ENCODE data around the gene UFL1. TPM values are rescaled to one million over a fixed set of nuclear protein-coding genes. Genes with fewer than 3 reads are reported as not detected.

UFL1 gene
- total and polyA plus RNA-seq, 2 donors (not counting 3 experiments of a cell fraction or from before 2014, with no cell fraction given): 3.4 to 18.3 TPM

DNA sequence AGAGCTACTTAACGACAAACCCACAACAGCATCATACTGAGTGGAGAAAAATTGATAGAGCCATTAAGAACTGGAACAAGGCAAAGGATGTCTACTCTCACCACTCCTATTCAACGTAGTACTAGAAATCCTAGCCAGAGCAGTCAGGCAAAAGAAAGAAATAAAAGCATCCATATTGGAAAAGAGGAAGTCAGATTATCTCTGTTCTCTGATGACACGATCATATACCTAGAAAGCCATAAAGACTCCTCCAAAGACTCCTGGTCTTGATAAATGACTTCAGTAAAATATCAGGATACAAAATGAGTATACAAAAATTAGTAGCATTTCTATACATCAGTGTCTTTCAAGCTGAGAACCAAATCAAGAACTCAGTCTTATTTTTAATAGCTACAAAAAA, 24.3 kb downstream of the UFL1 start:
- Histone ChIP-seq H3K36me3 (ENCODE audit: control insufficient read depth in 2 of 2, extremely low read depth in 1 of 2, insufficient read depth in 2 of 2, low read length in 2 of 2) (peaks cover 3 to 6% of the 10 kb centered on the region in 2 experiments), H3K4me2 (ENCODE audit: insufficient read depth, low read length) (no peak overlapping the region), H3K4me3 (replicated peaks in 1 of 3; ENCODE audit: insufficient read depth in 1 of 3, low read depth in 1 of 3, low read length in 3 of 3) (no peak overlapping the region), H3K79me2 (ENCODE audit: control insufficient read depth, insufficient read depth, low read length) (no peaks in the 10 kb centered on the region), H3K27ac (ENCODE audit: insufficient read depth, low read depth, low read length) (no peak overlapping the region), H3K4me1 (ENCODE audit: control insufficient read depth, extremely low read depth, insufficient read depth, low read length) (no peaks in the 10 kb centered on the region), H2AFZ (ENCODE audit: low read depth, low read length) (no peak overlapping the region), H3K9me1 (replicated peaks; ENCODE audit: control insufficient read depth, extremely low read depth, insufficient read depth, low read length) (no peaks in the 10 kb centered on the region), H3K9me3 (replicated peaks; ENCODE audit: control insufficient read depth, insufficient read depth, low read length) (no peaks in the 10 kb centered on the region), H3K9ac (replicated peaks; ENCODE audit: extremely low read depth, insufficient read depth, low read length) (no peak overlapping the region), H3K27me3 (ENCODE audit: control insufficient read depth in 2 of 2, insufficient read depth in 2 of 2, low read length in 2 of 2) (no peaks in the 10 kb centered on the region), H4K20me1 (replicated peaks; ENCODE audit: control insufficient read depth, extremely low read depth, insufficient read depth, low read length) (no peaks in the 10 kb centered on the region)
- no TSS peak for BruUV-seq (replicated peaks)
- DNase-seq (ENCODE audit: low read depth, low spot score): no peak
- FAIRE-seq: no peak
- intact Hi-C loops (cut with micrococcal nuclease) (no loop called here), dilution Hi-C loops (cut with MboI; ENCODE audit: extremely low pct_ligation_motif_present, low sequenced_read_pairs) (no loop called here)
- no peak for TF ChIP-seq GATA2 (IDR thresholded peaks at IDR 0.05; ENCODE audit: insufficient read depth, insufficient read length, low read depth, low read length)
- TF ChIP-seq, protein P1, sequence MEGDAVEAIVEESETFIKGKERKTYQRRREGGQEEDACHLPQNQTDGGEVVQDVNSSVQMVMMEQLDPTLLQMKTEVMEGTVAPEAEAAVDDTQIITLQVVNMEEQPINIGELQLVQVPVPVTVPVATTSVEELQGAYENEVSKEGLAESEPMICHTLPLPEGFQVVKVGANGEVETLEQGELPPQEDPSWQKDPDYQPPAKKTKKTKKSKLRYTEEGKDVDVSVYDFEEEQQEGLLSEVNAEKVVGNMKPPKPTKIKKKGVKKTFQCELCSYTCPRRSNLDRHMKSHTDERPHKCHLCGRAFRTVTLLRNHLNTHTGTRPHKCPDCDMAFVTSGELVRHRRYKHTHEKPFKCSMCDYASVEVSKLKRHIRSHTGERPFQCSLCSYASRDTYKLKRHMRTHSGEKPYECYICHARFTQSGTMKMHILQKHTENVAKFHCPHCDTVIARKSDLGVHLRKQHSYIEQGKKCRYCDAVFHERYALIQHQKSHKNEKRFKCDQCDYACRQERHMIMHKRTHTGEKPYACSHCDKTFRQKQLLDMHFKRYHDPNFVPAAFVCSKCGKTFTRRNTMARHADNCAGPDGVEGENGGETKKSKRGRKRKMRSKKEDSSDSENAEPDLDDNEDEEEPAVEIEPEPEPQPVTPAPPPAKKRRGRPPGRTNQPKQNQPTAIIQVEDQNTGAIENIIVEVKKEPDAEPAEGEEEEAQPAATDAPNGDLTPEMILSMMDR (IDR thresholded peaks at IDR 0.05; ENCODE audit: extremely low read depth in 1 of 2, insufficient read depth in 1 of 2, low read depth in 1 of 2, low read length in 2 of 2): no peak
- no peak for TF ChIP-seq EZH2 (IDR thresholded peaks at IDR 0.05; ENCODE audit: borderline replicate concordance, low read depth, low read length, severe bottlenecking)
- TF ChIP-seq POLR2A (IDR thresholded peaks at IDR 0.05; ENCODE audit: low read depth, low read length): no peak
- TF ChIP-seq POLR2AphosphoS5 (IDR thresholded peaks at IDR 0.05; ENCODE audit: insufficient read depth, low read depth, low read length): no peak
- TF ChIP-seq MYC (IDR thresholded peaks at IDR 0.05; ENCODE audit: low read depth, low read length): no peak
- TF ChIP-seq FOS (IDR thresholded peaks at IDR 0.05; ENCODE audit: borderline replicate concordance, insufficient read depth, low read length): no peak
- TF ChIP-seq, protein P2, sequence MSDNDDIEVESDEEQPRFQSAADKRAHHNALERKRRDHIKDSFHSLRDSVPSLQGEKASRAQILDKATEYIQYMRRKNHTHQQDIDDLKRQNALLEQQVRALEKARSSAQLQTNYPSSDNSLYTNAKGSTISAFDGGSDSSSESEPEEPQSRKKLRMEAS (IDR thresholded peaks at IDR 0.05; ENCODE audit: insufficient read depth, insufficient read length): no peak
- no peak for TF ChIP-seq JUN (IDR thresholded peaks at IDR 0.05; ENCODE audit: borderline replicate concordance, insufficient read depth, insufficient read length, low read depth)
- CTCF ChIA-PET: interaction anchor here (1.6 to 2.1 kb wide), 3 partner anchors 9 to 510 kb away, joined by 3 to 7 read pairs (median 7); no protein-coding TSS in a partner anchor
- POLR2A ChIA-PET: no interaction called here

Data from endothelial cell of umbilical vein (primary cell).